ENCODE measurements around the gene DUS3L.

Gene DUS3L

DNA sequence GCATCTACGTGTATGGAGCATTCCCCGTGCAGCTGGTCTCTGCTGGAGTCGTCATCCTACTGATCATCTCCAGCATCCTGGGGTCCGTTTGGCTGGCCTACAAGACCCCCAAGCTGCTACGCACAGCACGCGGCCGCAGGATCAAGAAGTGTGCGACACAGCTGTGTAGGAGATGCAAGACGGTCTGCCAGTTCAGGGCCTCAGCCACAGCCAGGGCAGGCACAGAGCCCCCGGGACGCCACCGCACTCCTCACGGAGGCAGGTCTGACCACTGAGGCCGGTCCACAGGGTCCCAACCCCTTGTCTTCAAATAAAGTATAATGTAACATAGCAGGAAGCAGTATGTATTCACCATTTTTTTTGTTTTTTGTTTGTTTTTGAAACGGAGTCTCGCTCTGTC lies 12.6 kb downstream of the DUS3L start:
- no peak for DNase-seq (ENCODE audit: low read depth)
- no peak overlapping the region for H3K4me3 ChIP-seq (ENCODE audit: low read depth, low read length)

DNA sequence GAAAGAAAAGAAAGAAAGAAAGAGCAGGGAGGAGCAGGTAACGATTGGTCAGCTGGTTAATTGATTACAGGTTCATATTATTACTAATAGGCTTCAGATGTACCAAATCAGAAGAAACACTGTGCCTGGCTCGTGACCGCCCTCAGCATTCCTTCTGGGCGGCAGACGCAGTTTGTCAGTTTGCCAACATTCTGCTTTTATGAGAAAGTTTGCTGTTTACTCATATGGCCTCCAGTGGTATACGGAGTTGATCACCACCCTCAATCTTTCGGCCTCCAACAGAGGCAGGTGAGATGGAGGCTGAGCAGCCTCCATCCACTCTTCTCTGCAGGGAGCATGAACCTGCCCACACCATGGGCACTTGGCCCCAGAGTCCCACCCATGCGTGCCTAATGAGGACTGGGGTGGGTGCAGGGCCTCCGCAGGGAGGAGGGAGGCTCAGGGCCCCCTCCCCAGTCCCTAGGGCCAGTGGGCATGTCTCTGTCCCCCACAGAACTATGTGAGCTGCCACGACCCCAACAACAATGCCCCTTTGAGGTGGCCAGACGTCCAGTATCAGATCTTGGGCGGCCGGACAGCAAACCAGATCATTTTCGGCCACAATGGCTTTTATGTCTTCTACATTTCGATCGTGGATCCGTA lies 15.2 kb downstream of the DUS3L start:
- no peak overlapping the region for H3K4me3 ChIP-seq (ENCODE audit: low read depth, low read length)
- TF ChIP-seq, protein P1, sequence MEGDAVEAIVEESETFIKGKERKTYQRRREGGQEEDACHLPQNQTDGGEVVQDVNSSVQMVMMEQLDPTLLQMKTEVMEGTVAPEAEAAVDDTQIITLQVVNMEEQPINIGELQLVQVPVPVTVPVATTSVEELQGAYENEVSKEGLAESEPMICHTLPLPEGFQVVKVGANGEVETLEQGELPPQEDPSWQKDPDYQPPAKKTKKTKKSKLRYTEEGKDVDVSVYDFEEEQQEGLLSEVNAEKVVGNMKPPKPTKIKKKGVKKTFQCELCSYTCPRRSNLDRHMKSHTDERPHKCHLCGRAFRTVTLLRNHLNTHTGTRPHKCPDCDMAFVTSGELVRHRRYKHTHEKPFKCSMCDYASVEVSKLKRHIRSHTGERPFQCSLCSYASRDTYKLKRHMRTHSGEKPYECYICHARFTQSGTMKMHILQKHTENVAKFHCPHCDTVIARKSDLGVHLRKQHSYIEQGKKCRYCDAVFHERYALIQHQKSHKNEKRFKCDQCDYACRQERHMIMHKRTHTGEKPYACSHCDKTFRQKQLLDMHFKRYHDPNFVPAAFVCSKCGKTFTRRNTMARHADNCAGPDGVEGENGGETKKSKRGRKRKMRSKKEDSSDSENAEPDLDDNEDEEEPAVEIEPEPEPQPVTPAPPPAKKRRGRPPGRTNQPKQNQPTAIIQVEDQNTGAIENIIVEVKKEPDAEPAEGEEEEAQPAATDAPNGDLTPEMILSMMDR (IDR thresholded peaks at IDR 0.05; ENCODE audit: low read depth, low read length, missing control alignments): no peak
- DNase-seq (ENCODE audit: low read depth): no peak

More for the DNA sequence above, 12.6 kb downstream of the DUS3L start:
- TF ChIP-seq, protein P1 (IDR thresholded peaks at IDR 0.05; ENCODE audit: low read depth, low read length, missing control alignments): no peak

GRCh38 chr19:5774921-5775320 lies 16.0 kb downstream of the DUS3L start:
- DNase-seq (ENCODE audit: low read depth): no peak
- TF ChIP-seq, protein P1 (IDR thresholded peaks at IDR 0.05; ENCODE audit: low read depth, low read length, missing control alignments): no peak
- no peak overlapping the region for H3K4me3 ChIP-seq (ENCODE audit: low read depth, low read length)

DNA sequence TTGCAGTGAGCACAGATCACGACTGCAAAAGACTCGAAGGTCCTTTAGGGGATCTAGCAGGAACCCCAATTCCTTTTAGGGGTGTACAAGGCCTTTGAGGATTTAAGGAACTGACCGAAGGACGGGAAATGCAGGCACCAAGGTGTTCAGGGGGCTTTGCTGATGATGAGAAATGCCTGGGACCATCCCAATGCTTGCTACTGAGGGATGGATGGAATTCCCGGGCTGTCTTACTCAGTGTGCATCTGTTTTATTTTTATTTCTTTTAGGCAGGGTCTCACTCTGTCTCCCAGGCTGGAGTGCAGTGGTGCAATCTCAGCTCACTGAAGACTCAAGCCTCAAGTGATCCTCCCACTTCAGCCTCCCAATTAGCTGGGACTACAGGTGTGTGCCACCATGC lies 17.7 kb downstream of the DUS3L start:
- H3K4me3 ChIP-seq (ENCODE audit: low read depth, low read length): no peak overlapping the region
- no peak for DNase-seq (ENCODE audit: low read depth)
- TF ChIP-seq, protein P1 (IDR thresholded peaks at IDR 0.05; ENCODE audit: low read depth, low read length, missing control alignments): no peak

DNA sequence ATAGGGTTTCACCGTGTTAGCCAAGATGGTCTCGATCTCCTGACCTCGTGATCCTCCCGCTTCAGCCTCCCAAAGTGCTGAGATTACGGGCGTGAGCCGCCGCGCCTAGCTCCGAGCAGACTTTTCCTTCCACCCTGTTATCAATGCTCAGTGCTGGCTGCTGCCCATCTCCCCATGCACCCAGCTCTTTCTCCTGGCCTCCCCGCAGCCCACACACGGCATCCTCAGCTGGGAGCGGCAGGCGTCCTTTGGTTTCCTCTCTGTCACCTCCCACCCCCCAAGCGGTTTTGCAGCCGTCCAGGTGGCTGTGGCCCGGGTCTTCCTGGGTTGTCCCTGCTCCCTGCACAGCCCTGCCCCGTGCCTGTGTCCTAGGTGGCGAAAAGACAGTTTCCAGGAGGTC lies 18.5 kb downstream of the DUS3L start:
- TF ChIP-seq, protein P1 (IDR thresholded peaks at IDR 0.05; ENCODE audit: low read depth, low read length, missing control alignments): no peak
- no peak overlapping the region for H3K4me3 ChIP-seq (ENCODE audit: low read depth, low read length)
- DNase-seq (ENCODE audit: low read depth): no peak

DNA sequence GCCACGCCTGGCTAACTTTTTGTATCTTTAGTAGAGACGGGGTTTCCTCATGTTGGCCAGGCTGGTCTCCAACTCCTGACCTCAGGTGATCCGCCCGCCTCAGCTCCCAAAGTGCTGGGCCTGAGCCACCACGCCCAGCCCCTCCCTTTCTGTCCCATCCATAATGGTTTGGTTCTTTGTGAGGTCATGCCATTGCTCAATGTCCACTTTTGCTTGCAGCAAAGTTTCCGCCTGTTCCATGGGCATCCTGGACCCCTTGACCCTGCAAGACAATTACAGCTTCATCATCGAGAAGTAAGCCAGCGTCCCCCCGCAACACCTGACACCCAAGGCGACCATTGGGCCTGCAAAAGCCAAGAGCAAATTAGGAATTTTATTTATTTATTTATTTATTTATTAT lies 23.0 kb downstream of the DUS3L start:
- DNase-seq (ENCODE audit: low read depth): no peak
- no peak overlapping the region for H3K4me3 ChIP-seq (ENCODE audit: low read depth, low read length)
- TF ChIP-seq, protein P1 (IDR thresholded peaks at IDR 0.05; ENCODE audit: low read depth, low read length, missing control alignments): no peak

GRCh38 chr19:5765220-5765619 lies 25.7 kb downstream of the DUS3L start:
- TF ChIP-seq, protein P1 (IDR thresholded peaks at IDR 0.05; ENCODE audit: low read depth, low read length, missing control alignments): no peak
- no peak for DNase-seq (ENCODE audit: low read depth)
- no peak overlapping the region for H3K4me3 ChIP-seq (ENCODE audit: low read depth, low read length)
